Eye (tissue), 1 donor: ENCODE results near the gene SKP1.
A peak's percentile ranks its signal among the peaks of the same experiment; 100 is the strongest.

ENCODE experiments used
- DNase-seq: peaks from one replicate; pipeline ENCODE4 v3.0.0-alpha.2; 2015

The SKP1 gene

DNA sequence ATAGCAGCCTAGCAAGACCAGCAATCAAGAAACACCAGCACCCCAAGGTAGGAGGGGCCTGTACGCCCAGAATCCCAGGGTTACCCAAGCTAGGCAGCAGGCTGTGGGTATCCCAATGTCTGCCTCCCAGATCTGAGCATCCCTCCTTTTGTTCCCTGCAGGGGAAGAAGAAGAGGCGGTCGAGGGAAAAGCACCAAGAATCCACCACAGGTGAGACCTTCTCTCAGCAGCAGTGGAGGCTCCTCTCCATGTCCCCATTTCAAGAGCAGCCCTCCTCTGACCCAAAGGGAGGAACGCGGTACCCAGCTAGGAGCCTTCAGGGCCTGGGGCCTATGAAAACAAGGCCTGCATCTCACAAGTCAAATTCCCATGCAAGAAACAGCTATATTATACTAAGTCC is 33.3 kb downstream of the SKP1 start:
- DNase-seq: no peak

DNA sequence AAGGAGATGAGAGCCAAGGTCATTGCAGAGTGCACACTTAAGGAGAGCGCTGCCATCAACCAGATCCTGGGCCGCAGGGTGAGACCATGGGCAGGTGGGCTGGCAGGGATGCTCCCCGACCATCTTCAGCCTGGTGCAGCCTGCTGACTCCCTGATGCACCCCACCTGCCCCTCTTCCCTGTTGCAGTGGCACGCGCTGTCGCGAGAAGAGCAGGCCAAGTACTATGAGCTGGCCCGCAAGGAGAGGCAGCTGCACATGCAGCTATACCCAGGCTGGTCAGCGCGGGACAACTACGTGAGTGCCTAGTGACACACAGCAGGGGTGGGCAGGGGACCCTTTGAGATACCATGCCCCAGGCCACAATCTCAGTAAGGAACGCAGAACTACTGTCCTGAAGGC is 33.9 kb downstream of the SKP1 start:
- no peak for DNase-seq

DNA sequence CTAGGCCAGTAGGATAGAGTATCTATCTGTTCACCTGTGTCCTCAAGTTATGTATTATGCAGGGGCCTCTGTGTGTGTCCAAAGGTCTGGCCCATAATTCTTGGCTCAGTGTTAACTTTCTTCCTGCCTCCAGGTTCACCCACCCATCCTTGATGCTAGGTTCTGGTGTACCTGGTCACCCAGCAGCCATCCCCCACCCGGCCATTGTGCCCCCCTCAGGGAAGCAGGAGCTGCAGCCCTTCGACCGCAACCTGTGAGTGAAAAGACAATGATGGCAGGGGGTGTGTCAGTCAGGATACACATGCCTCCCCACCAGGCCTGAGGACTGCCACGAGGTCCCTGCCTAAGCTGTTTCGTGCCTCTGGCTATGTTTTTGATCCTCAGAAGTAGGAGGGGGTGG is 34.7 kb downstream of the SKP1 start:
- no peak for DNase-seq

DNA sequence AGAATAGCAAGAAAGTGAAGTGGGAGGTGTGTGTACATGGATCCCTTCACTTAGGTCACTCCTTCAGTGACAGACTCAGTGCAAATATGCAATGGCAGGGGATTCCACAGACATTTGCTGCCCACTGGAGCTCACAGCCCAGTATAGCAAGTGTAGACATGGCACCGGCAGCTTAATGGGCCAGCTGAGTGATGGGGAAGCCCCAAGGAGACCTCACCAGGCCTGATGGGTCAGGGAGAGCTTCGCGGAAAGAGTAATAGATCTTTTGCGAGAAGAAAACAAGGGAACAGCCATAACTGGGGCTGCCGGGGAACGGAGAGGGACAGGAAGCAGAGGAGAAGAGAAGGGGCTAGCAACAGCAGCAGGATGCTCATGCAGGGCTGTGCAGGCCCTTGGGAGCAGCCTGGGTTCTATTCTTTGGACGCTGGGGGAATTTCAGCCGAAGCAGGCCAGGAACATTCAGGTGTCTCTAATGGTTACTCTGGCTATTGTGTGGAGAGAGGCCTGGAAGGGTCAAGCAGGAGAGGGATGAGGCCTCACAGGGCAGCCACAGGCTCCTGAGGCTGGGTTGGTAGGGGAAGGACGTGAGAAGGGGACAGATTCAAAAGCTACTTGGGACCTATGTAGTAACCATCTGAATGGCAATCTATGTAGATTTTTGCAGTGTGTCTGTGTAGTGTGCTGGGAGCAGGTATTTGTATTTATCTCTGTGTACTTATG is 35.3 kb downstream of the SKP1 start:
- peak; percentile 30 for DNase-seq

DNA sequence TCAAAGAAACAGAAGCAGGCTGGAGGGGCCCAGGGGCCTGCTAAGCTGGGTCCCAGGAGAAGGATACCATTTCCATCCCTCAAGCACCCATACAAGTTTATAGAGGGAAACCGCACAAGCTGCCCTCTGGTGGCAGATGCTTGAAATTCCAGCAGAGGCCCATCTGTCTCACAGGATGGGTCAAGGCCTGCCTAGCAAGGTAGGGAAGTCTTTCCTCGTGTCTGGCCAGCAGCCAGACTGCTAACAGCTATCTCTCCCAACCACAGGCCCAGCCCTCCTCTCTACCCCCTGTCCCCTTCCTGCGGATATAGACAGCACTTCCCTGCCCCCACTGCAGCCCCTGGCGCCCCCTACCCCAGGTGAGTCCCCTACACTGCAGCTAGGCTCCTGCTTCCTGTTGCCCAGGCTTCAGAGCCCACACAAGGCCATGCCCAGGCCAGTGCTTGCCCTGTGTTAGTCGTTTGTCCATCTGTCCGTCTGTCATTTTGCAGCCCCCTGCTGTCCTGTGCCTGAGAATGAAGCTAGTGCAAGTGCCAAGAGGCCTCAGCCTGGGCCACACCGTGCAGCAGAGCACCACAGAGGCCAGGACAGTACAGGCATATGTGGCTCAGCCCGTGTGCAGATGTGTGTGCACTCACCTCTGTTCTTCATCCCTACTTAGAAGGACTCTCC is 36.1 kb downstream of the SKP1 start:
- DNase-seq: peak; percentile 84

DNA sequence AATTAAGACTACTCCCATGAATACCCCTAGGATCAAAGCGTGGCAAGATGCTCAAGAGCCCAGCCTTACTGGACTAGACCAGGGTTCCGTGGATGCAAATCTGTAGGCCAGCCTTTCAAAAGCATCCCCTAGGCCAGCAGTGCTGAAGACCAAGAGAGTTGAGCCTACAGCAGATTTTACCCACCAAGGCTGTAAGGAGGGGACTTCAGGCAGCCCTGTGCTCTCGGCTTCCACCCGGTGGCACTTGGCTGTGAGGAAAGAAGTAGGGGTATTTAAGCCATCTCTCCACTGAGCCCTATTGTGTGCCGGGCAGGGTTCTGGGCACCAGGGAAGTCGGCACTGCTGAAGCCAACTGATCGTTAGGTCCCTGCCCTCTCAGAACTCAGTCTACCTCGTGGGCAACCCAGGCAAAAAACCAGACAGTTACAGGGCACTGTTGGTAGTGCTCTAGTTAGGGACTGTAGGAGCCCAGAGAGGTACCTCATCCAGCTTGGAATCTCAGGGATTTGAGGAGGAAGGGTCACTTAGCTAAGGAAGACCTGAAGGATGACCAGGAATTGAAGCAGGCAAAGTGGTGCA is 36.8 kb downstream of the SKP1 start:
- no peak for DNase-seq

DNA sequence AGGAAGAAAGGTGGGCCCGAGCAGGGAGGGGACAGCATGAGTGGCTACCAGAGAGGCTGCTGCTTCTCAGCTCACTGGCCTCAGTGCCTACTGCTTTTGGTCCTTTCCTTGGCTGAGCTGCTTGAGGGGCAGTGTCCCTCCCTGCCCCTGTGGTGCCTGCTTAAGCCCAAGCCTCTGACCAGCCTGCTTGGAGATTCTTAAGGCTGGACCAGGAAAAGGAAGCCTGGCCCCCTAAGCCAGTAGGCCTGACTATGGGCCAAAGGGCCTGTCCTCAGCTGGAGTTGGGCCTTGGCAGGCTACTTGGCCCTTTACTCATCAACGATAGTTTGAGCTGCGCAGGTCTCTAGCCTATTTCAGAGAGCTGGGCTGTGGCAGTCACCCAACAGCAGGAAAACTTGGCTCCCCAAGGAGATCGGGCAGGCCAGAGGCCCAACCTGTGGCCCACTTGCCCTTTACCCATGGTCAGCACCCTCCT is 37.3 kb downstream of the SKP1 start:
- DNase-seq: no peak

DNA sequence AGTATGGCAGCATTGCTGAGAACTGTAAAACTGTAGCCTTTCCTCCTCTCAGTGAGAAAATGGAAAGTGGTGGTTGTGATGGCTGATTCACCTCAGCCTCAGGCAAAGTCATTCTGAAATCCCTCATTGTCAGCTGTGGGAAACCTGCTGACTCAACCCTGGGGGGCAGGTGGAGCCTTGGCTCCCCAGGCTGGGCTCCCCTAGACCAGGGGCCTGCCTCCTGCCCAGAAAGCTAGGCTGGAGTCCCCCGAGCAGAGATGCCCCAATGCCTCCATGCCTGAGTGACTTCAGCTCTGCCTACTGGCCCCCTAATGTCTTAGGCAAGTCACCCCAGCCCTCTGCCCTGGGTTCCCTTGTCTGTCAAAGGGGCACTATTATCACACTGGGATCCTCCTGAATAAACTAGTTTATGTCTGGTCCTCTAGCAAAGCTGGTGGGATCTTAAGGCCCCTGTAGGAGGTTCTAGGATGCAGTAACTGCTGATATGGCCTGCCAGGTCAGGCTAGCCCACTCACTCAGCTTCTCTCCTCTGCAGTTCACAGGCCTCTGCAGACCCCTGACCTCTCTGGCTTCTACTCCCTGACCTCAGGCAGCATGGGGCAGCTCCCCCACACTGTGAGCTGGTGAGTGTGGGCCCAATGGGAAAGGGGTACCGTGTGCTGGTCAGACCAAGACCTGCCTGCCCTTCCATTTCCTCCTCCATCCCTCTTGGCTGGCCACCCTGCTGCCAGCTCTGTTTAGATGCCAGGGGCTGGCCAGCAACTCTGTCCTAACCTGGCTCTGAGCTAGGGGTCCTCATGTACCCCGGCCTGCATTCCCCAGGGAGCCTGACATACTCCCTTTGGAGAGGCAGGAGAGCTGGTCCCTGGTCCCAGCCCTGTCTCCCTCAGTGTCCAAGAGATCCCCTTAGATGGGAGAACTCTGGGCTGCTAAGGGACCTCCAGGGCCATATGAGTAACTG is 38.1 kb downstream of the SKP1 start:
- DNase-seq: no peak

DNA sequence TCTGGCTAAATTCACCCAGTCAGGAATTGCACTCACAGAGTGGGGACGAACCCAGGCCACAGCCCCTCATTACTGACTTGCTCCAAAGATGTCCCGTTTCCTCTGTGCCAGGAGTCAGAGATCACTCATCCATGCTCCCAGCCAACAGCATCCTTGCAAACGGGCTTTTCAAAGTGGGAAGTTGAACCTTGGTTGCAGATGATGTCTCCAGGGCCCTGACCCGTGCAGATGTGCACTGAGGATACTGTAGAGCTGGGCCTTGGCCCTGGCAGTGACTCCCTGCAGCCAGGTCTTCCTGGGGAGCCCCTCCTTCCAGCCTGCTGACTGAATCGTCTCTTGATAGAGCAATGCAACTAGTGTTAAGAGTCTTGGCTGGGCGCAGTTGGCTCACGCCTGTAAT is 40.0 kb downstream of the SKP1 start:
- no peak for DNase-seq

DNA sequence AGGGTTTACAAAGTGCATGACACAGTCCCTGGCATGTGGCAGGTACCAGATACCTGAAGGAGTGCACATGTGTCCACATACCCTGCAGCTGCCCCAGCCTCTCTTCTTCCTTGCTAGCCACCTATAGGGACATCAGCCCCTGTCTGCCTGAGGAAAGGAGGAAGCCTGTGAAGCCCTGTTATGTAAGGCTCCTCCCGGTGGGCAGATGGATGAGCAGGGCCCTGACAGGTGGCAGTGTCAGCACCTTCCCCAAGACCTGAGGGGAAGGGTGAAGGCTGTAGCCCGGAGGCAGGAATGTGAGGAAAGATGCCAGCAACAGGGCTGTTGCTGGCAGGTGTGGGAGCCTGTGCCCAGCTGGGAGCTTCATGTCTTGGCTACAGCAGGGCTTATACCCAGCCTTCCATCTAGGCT is 40.5 kb downstream of the SKP1 start:
- no peak for DNase-seq

DNA sequence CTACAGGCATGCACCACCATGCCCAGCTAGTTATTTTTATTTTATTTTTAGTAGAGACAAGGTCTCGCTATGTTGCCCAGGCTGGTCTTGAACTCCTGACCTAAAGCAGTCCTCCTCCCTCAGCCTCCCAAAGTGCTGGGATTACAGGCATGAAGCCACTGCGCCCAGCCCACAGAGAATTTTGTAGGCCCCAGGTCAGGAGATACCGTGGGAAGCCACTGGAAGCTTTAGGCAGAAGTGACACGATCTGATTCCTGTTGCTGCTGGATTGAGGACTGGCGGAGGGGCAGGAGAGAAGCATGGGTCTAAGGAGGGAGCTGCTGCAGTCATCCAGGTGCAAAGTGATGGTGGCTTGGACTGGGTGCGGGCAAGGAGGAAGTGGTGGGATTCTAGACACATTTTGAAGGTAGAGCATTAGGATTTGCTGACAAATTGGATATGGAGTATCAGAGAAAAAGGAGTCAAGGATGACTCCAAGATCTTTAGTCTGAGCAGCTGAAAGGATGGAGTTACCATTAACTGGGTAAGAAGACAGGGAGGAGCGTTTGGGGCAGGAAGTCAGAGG is 41.6 kb downstream of the SKP1 start:
- DNase-seq: no peak

DNA sequence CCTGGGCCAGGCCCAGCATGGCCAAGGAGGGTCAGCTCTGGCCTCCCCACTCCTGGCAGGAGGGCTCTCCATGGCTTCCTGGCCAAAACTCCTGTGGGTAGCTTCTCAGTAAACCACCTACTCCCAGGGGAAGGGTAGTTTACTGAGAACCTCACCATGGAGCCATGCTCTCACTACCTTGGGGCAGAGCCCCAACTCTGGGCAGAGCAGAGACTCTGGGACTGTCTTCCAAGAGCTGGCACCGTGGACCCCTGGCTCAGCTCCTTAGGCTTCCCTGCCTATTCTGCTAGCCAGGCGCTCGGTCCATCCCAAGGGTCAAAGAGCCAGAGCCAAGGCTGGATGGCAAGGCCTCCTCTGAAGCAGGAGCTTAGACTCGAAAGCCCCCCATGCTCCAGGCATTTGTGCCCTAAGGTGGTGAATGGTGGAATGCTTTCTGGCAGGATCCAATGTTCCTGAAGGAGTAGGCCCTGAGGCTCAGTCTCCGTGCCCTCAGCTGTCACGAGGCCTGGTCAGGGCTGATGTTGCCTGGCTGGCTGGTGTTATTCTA is 42.7 kb downstream of the SKP1 start:
- DNase-seq: no peak

DNA sequence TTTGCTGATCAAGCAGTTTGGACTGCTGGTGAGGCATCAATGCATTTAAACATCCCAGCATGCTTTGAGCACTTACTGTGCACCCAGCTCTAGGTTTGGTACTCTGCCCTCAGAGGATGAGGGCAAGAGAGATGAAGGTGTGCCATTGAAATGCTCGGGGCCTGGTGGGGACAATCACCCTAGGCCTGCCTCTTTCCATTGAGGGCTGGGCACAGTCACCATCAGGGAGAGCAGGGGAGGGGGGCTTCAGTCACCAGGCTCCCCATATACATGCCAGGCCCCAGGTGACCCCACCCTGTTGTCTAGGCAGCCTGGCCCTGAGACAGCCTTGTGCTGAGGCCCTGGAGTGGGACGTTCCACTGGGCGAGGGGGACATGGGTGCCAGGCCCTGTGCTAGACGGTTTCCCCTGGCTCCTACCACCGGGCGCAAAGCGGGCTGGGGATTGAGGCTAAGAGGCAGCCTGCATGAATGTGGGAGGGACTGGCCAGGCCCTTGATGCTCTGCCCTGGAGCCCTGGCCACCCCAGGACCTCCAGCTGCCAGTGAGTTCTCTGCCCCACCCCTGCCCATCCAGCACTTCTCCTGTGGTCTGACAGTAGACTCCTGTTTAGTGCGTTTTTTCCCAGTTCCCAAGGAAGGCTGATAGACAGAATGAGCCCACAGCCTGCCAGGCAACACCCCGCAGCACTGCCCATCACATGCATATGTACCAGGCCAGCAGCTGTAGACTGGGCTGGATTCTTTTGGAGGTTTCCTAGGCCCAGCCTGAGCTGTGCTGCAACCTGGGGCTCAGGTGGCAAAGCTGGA is 43.4 kb downstream of the SKP1 start:
- DNase-seq: no peak

DNA sequence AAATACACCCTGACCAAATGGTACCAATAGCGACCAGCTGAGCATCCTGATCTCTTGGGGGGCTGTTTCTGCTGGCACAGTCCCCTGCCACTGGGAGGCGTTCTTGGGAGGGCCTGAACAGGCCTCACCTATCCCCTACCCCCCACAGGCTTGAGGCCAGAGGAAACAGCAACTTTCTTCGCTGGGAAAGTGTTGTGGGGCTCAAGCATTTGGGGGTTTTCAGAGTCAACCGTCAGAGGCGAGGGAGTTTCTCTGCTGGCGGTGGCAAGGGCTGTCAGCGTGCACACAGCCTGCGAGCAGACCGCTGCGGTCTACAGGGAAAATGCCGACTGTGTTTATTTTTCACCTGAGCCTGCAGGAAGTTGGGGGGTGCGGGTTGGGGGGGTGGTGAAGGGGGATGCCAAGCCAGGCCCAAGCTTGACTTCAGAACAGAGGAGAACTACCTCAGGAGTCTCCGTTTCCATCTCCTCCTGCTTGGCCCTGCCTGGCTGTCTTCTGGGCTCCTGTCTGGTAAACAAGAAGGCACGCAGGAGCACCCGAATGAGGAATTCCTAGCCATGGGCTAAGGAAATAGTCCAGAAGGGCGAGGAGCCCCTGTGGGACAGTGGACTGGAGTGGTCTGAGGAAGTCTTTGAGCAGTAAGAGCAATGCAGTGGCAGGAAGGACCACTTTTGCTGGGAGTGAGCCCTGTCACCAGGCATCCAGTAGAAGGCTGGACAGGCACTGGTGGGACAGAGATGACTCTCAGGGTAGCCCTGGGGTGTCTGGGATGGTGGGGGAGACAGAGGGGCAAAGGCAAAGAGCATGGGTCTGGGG is 44.2 kb downstream of the SKP1 start:
- DNase-seq: no peak

DNA sequence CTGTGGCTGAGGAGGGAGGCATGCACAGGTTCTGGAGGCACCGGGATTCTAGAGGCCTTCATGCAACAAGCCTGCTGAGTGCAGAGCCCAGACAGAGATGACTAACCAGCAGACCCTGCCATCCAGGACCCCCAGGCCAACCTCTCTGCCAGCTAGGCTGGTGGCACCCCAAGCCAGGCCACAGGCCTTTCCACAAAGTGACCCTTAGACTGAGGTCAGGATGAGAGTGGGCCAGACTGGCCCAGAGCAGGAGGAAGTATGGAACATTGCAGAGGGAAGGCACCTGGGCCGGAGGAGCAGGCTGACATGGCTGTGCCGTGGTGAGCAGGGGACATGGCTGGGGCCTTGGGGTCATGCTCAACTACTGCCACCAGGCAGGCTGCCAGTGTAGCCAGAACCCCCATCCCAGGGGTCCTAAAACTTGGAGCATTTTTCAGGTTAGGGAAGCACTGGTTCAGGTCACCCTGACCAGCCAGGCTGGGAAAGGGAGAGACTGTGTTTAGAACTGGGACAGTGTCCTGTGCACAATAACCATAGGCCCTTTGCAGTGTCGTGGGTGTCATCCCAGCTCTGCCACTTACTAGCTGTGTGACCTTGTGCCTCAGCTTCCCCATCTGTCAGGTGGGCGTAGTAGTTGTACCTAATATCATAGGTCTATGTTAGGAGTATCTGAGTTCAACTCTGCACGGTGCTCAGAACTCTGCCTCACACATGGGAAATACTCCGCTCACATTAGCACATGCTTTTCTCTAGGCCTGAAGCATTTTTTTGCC is 45.0 kb downstream of the SKP1 start:
- DNase-seq: no peak

DNA sequence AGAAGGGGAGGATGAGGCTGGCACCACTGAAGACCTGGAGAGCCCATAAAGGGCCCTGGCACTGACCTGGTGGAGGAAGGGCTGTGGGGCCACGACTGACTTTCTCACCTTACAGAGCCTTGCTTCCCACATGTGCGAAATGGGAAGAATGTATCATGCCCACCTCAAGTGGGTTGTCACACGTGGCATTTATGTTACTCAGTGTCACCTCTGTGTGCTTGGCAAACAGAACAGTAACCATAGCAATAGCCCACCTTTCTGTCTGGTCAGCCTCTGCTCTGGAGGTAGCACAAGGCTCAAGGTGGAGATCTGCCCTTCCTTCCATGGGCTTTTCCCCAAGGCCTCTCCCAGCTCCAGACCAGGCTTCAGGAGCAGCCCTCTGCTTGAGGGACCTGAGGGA is 45.6 kb downstream of the SKP1 start:
- no peak for DNase-seq

DNA sequence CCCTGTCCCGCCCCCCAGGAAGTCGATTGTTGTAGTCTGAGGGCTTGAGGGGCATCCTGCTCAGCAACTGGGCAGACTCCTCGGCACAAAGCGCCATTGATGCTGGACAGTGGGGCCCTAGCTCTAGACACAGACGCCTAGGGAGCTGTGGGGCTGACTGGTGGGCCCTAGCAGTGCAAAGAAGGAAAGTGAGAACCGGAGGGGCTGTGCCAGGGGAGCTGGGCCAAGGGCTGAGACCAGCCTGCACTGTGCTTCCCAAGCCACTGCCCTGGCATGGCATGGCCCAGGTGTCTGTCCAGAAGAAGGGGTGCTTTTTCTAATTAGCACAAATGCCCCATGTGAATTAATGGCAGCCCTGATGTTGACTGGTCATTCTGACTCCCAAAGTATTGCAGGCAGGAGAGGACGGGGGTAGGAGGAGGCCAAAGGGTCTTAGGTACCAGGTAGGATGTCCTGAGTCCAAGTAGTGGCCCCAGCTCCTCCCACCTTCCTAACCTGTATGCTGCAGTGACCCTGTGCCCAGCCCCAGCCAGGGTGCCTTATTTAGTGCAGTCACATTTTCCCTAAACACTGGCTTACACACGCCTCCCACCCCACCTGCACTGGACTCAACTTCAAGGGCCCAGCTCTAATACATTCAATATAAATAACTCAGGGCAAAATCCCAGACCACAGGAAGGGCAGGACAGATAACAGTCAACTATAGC is 46.4 kb downstream of the SKP1 start:
- no peak for DNase-seq

DNA sequence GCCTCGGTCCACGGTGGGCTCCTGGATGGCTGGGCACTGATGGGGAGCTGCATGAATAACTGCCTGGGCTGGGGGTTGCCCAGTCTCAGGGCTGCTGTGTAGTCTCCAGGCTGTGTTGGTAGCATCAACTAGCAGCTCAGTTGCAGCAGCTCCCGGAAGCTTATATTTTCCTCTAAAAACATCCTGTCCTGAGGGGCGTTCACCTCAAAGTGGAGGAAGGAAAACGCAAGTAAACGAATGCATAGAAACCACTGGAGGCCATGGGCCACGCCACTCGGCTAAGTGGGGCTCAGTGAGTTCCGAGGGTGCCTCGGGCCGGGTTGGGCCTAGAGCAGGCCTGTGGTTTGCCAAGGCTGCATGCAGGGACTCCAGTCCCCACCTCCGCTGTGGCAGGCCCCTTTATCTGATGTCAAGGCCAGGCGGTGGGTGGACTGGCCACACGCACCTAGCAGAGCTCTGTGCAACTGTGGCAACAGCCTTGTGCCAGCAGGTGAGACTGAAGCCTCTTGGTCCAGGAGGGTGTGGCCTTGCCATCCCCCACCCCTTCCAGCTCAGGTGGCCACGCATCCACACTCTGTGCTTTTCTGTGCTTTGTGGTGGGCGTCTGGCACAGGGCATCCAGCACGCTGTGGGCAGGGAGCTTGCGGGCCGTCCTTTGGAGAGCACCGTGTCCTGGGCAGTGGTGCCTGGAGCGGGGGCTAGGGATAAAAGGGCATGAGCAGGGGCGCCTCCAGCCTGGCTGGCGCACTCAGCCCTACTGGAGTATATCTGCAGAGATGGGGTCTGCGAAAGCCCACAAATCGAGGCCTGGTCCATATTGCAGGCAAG is 47.1 kb downstream of the SKP1 start:
- DNase-seq: no peak
